AG09319 (cell line): ENCODE measurements around the gene KIFAP3.
"Not testable (repeated sequence)": the region's sequence is repeated elsewhere in the genome, so short reads cannot be mapped to it uniquely, and the experiment has no call there.

Experiments
- DNase-seq: peaks from one replicate; pipeline ENCODE4 v3.0.0-alpha.2; 2010; ENCODE audit warnings: low read depth; ENCODE audit errors: extremely low read depth
- CTCF ChIP-seq: IDR thresholded peaks from 2 replicates; pipeline ENCODE4 v1.5.1; 2011; ENCODE audit warnings: low read depth, mild to moderate bottlenecking, inconsistent platforms, low read length, moderate library complexity

Gene KIFAP3

DNA sequence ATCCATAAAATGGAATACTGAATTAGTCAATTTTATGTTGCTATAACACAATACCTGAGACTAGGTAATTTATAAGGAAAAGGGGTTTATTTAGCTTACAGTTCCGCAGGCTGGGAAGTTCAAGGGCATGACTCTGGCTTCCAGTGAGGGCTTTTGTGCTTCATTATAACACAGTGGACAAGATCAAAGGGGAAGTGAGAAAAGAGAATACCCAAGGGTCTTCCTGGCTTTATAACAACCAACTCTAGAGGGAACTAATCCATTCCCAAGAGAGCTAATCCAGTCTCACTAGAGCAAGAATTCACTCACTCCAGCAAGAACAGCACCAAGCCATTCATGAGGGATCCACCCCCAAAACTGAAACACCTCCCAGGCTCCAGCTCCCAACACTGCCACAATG lies 3.1 kb downstream of the KIFAP3 start:
- no peak for DNase-seq
- no peak for TF ChIP-seq CTCF

- no peak for DNase-seq
- no peak for TF ChIP-seq CTCF
Observed at GRCh38 chr1:170068923-170069322, 5.6 kb downstream of the KIFAP3 start.

- no peak for DNase-seq
- no peak; the same call in 1 of the 2 replicates for TF ChIP-seq CTCF
Observed at GRCh38 chr1:170067253-170067819, 7.2 kb downstream of the KIFAP3 start.

GRCh38 chr1:170064821-170065220 lies 9.7 kb downstream of the KIFAP3 start:
- no peak for TF ChIP-seq CTCF
- no peak for DNase-seq

DNA sequence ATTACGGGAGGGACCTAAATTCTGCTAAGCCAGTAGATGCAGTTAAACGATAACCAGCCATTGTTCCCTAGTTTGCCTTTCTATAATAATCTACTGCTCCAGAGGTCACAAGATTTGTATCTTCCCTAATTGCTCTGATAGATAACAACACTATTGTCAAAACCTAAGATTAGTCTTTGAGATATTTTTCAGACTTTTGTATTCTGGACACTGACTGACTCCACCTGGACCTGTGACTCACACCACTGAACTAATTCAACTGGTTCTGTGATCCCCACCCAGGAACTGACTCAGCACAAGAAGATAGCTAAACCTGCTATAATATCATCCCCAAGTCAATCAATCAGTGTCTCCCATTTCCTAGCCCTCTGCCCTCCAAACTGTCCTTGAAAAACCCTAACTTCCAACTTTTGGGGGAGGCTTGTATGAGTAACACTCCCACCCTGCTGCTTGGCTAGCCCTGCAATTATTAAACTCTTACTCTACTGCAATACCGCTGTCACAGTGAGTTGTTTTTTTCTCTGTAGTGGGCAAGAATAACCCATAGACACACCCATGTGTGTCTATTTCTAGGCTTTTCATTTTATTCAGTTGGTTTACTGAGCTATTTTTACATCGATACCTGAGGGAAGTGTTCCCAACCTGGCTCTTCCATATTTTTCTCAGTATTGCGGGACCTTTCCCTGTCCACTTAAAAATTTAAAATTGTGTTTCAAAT lies 11.2 kb downstream of the KIFAP3 start:
- DNase-seq: no peak
- no peak for TF ChIP-seq CTCF

DNA sequence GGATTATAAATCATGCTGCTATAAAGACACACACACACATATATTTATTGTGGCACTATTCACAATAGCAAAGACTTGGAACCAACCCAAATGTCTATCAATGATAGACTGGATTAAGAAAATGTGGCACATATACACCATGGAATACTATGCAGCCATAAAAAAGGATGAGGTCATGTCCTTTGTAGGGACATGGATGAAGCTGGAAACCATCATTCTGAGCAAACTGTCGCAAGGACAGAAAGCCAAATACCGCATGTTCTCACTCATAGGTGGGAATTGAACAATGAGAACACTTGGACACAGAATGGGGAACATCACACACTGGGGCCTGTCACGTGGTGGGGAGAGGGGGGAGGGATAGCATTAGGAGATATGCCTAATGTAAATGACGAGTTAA lies 12.8 kb downstream of the KIFAP3 start:
- DNase-seq: not testable (repeated sequence)

GRCh38 chr1:170060015-170060520 lies 14.4 kb downstream of the KIFAP3 start:
- DNase-seq: not testable (repeated sequence)

- DNase-seq: no peak
- TF ChIP-seq CTCF: no peak
Observed at GRCh38 chr1:170049176-170049800, 25.2 kb downstream of the KIFAP3 start.
